CD4-positive, alpha-beta T cell treated with Interleukin-21 for 1 hour (primary cell): Measurements from ENCODE around the gene SFTA2.
A peak's percentile ranks its signal among the peaks of the same experiment; 100 is the strongest.
"Not testable (repeated sequence)": the region's sequence is repeated elsewhere in the genome, so short reads cannot be mapped to it uniquely, and the experiment has no call there.

Experiments
- DNase-seq: peaks from one replicate; pipeline ENCODE4 v3.0.0-alpha.2; 2020

SFTA2 gene

GRCh38 chr6:30931969-30932645 lies at the start of gene SFTA2:
TSS of gene SFTA2 (minus strand) at chr6:30932170. CDS start at chr6:30932096, 74 bp downstream.
- DNase-seq = no peak

- no peak for DNase-seq
Observed at GRCh38 chr6:30979690-30980089, 47.7 kb upstream of the SFTA2 start.

- DNase-seq = no peak
Observed at GRCh38 chr6:30979141-30979540, 47.2 kb upstream of the SFTA2 start.

- DNase-seq = no peak
Observed at GRCh38 chr6:30974490-30975252, 42.7 kb upstream of the SFTA2 start.

GRCh38 chr6:30972816-30973215 lies 40.8 kb upstream of the SFTA2 start:
- no peak for DNase-seq

GRCh38 chr6:30970946-30971345 lies 39.0 kb upstream of the SFTA2 start:
- DNase-seq = no peak

GRCh38 chr6:30969171-30969570 lies 37.2 kb upstream of the SFTA2 start:
- not testable (repeated sequence) for DNase-seq

GRCh38 chr6:30966154-30966553 lies 34.2 kb upstream of the SFTA2 start:
- DNase-seq = no peak

GRCh38 chr6:30965140-30965601 lies 33.2 kb upstream of the SFTA2 start:
- DNase-seq = no peak

GRCh38 chr6:30964075-30964474 lies 32.1 kb upstream of the SFTA2 start:
- DNase-seq = peak; percentile 24

- no peak for DNase-seq
Observed at GRCh38 chr6:30963641-30964040, 31.7 kb upstream of the SFTA2 start.

- no peak for DNase-seq
Observed at GRCh38 chr6:30962716-30963115, 30.7 kb upstream of the SFTA2 start.

- DNase-seq = no peak
Observed at GRCh38 chr6:30960907-30961673, 29.1 kb upstream of the SFTA2 start.

- no peak for DNase-seq
Observed at GRCh38 chr6:30957716-30958115, 25.7 kb upstream of the SFTA2 start.

GRCh38 chr6:30955367-30956042 lies 23.5 kb upstream of the SFTA2 start:
- peak; percentile 76 for DNase-seq

- no peak for DNase-seq
Observed at GRCh38 chr6:30954631-30955366, 22.8 kb upstream of the SFTA2 start.

- no peak for DNase-seq
Observed at GRCh38 chr6:30951907-30952469, 20.0 kb upstream of the SFTA2 start.

GRCh38 chr6:30948811-30949210 lies 16.8 kb upstream of the SFTA2 start:
- no peak for DNase-seq

GRCh38 chr6:30947231-30947630 lies 15.3 kb upstream of the SFTA2 start:
- DNase-seq = no peak

- DNase-seq = no peak
Observed at GRCh38 chr6:30945281-30945680, 13.3 kb upstream of the SFTA2 start.

GRCh38 chr6:30944051-30944450 lies 12.1 kb upstream of the SFTA2 start:
- DNase-seq = no peak
